SIG-M5 treated with dmso at 0.1 percent for 504 hours (cell line): ENCODE results near the gene CCDC178.

ENCODE experiments used
- DNase-seq: peaks from one replicate; lab custom pipeline; 2025; ENCODE audit not compliant: unreplicated experiment; lab: John Stamatoyannopoulos, UW

The CCDC178 gene

DNA sequence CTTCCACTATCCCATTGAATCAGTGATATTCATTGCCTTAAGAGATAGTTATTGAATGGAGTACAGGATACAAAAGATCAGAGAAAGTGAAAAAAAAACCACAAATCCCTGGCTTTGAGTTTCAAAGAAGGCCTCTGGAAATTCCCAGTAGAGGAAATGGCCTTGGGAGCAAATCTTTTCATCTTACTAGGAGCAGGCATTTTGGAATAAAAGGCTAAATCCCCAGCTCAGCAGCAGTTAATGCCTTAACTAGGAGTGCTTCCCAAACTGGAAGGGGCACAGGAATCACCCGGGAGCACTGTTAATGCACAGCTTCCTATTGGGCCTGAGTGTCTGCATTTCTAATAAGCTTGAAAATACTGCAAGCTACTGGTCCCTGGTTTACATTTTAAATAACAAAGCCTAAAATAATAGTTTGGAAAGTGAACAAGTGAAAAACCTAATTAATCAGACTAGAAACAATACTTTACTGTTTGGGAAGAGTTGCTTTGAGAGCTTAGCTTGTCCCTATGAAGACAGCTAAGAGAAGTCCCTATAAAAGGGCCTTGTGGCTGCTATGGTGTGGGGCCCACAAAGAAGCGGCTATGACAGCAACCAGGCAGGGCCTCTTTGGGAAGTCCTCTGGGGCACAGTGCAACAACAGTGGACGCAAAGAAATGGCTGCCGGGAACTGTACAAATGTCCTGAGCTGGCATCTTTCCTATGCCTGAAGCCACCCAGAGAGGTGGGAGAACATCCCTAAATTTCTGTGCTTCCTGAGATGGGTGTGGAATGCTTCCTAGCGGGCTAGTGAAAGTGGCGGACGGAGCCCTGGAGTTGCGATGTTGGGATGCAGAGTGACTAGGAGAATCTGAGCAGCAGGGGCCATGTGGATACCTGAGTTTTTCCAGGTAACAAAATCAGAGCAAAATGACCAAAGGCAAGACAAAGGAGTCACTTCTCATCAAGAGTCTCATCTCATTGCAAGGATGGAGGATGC, 550.6 kb downstream of the CCDC178 start:
- no peak for DNase-seq

DNA sequence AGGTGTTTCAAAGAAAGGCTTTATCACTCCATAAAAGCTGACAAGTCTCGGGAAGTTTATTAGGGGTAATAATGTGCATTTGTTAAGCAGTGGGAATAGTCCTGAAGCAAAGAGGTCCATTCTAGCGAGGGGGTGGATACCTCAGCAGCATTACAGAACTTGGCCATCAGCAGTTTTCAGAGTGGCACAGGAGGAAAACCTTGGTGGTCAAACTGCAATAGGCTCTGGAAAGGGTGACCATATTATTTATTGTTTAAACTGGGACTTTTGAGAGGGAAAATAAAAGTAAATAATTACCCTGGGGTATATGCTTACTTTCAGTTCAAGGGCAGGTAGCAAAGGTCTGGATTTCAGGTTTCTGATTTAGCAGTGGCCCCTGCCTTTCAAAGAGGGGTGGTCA, 552.2 kb downstream of the CCDC178 start:
- DNase-seq, result no peak
